HepG2 (cell line): Measurements from ENCODE around the gene C5orf34. TPM values are rescaled to one million over a fixed set of nuclear protein-coding genes. Genes with fewer than 3 reads are reported as not detected.

Experiments
- ATAC-seq: fragments of 200-7000 bp; cut with Tn5 transposase; 3 replicates; pipeline ENCODE4 v1.9.1; 2020; ENCODE audit warnings: mild to moderate bottlenecking, moderate library complexity
- BruUV-seq: library from RNA; stranded (reverse); fragments of 400-500 nt; replicated peaks from 2 replicates; lab custom pipeline; 2021; lab: Mats Ljungman, UMichigan
- CTCF ChIA-PET: fragments of 300-600 bp; formaldehyde crosslinking; extraction: SDS; loops from one replicate; lab custom pipeline; 2021; ENCODE audit warnings: low total read pairs, inconsistent platforms, low intra/inter-chr PET ratio; lab: Yijun Ruan, JAX
- POLR2A ChIA-PET: fragments of 350-600 bp; sonication (Branson Sonifier 250); formaldehyde crosslinking; loops from one replicate; lab custom pipeline; 2020; ENCODE audit warnings: antibody characterized with exemption, inconsistent platforms; lab: Yijun Ruan, JAX
- DNase-seq: peaks from one replicate; pipeline ENCODE4 v3.0.0-alpha.2; 2015; ENCODE audit warnings: low spot score
- FAIRE-seq: peaks from 3 replicates; lab custom pipeline; 2011; peaks lifted over from hg19 to GRCh38; lab: Jason Lieb, UNC
- H2AFZ ChIP-seq: one replicate; pipeline ENCODE4 v1.6.1; 2011; ENCODE audit warnings: low read length, inconsistent platforms
- H3K27ac ChIP-seq: fragments of 300-600 bp; 3 replicates; pipeline ENCODE4 v1.8.0; 2011; ENCODE audit warnings: mixed run types, mild to moderate bottlenecking, mixed read lengths, low read length, inconsistent platforms; ENCODE audit not compliant: insufficient read depth; ENCODE audit errors: extremely low read length
- H3K27me3 ChIP-seq, 2 experiments: fragments of 200-600 bp in 1 of 2; 2 replicates in 1 of 2; 3 replicates in 1 of 2; pipeline versions ENCODE4 v1.6.0 to v1.8.0; 2011; ENCODE audit warnings: low read length in 2 of 2, mild to moderate bottlenecking in 2 of 2, moderate library complexity in 2 of 2, inconsistent platforms in 1 of 2; ENCODE audit not compliant: insufficient read depth in 2 of 2, control insufficient read depth in 1 of 2
- H3K36me3 ChIP-seq, 2 experiments: fragments of 200-600 bp in 1 of 2; replicated peaks in 1 of 2; 2 replicates in 1 of 2; 3 replicates in 1 of 2; pipeline versions ENCODE4 v1.5.1 to v1.8.0; 2011; ENCODE audit warnings: low read length in 2 of 2, inconsistent platforms in 1 of 2; ENCODE audit not compliant: insufficient read depth in 2 of 2, control insufficient read depth in 1 of 2
- H3K4me1 ChIP-seq: 2 replicates; pipeline ENCODE4 v1.5.1; 2012; ENCODE audit warnings: low read length, inconsistent platforms; ENCODE audit not compliant: insufficient read depth
- H3K4me2 ChIP-seq: 2 replicates; pipeline ENCODE4 v1.6.0; 2011; ENCODE audit warnings: low read depth, low read length, inconsistent platforms
- H3K4me3 ChIP-seq, 3 experiments: fragments of 200-600 bp in 1 of 3; sonication (generic), shearing (Covaris generic) in 1 of 3; replicated peaks in 1 of 3; 2 replicates each; pipeline ENCODE4 v1.5.1; 2011 to 2016; ENCODE audit warnings: low read length in 3 of 3, inconsistent platforms in 2 of 3, low read depth in 2 of 3, mild to moderate bottlenecking in 2 of 3, control low read depth in 1 of 3, mixed read lengths in 1 of 3; ENCODE audit not compliant: insufficient read depth in 1 of 3
- H3K79me2 ChIP-seq: one replicate; pipeline ENCODE4 v1.6.1; 2011; ENCODE audit warnings: low read length, inconsistent platforms; ENCODE audit not compliant: insufficient read depth
- H3K9ac ChIP-seq: 2 replicates; pipeline ENCODE4 v1.6.0; 2011; ENCODE audit warnings: mild to moderate bottlenecking, low read depth, low read length, inconsistent platforms; ENCODE audit not compliant: insufficient read depth
- H3K9me3 ChIP-seq: 2 replicates; pipeline ENCODE4 v1.5.1; 2012; ENCODE audit warnings: mild to moderate bottlenecking, low read length
- H4K20me1 ChIP-seq: 2 replicates; pipeline ENCODE4 v1.6.0; 2011; ENCODE audit warnings: inconsistent platforms, mild to moderate bottlenecking, low read length, moderate library complexity; ENCODE audit not compliant: insufficient read depth
- FOXO4 ChIP-seq: sonication (generic); formaldehyde crosslinking; conservative IDR thresholded peaks from 2 replicates; pipeline ENCODE4 v1.8.1; 2023; ENCODE audit warnings: missing genetic modification reagents
- HDAC1 ChIP-seq: sonication (generic); formaldehyde crosslinking; IDR thresholded peaks from 2 replicates; pipeline ENCODE4 v1.5.1; 2020; ENCODE audit warnings: mild to moderate bottlenecking, missing genetic modification reagents
- HNRNPL ChIP-seq: fragments of 200-400 bp; formaldehyde crosslinking; IDR thresholded peaks from 2 replicates; pipeline ENCODE4 v1.6.1; 2017; ENCODE audit warnings: mild to moderate bottlenecking, low read depth, low read length
- IRF2 ChIP-seq: IDR thresholded peaks from 2 replicates; pipeline ENCODE4 v1.6.1; 2018; ENCODE audit warnings: missing genetic modification reagents, missing compliant biosample characterization
- PAWR ChIP-seq: sonication (generic); formaldehyde crosslinking; IDR thresholded peaks from 2 replicates; pipeline ENCODE4 v1.4.0; 2020; ENCODE audit warnings: missing genetic modification reagents, mild to moderate bottlenecking, borderline replicate concordance
- SNAPC4 ChIP-seq: sonication (generic); formaldehyde crosslinking; IDR thresholded peaks from 2 replicates; pipeline ENCODE4 v1.4.0; 2020; ENCODE audit warnings: mild to moderate bottlenecking, missing genetic modification reagents
- ZBTB34 ChIP-seq: sonication (generic); formaldehyde crosslinking; IDR thresholded peaks from 2 replicates; pipeline ENCODE4 v1.8.0; 2022; ENCODE audit warnings: mild to moderate bottlenecking, missing genetic modification reagents
- ZMYM2 ChIP-seq: sonication (generic); formaldehyde crosslinking; IDR thresholded peaks from 2 replicates; pipeline ENCODE4 v1.8.0; 2022; ENCODE audit warnings: mild to moderate bottlenecking, missing genetic modification reagents
- ZNF282 ChIP-seq: fragments of 450-650 bp; IDR thresholded peaks from 2 replicates; pipeline ENCODE4 v1.6.1; 2018; ENCODE audit not compliant: partially characterized antibody
- ZNF672 ChIP-seq: sonication (generic); formaldehyde crosslinking; IDR thresholded peaks from 2 replicates; pipeline ENCODE4 v1.8.1; 2022; ENCODE audit warnings: missing genetic modification reagents
- ZNF770 ChIP-seq: sonication (generic); formaldehyde crosslinking; IDR thresholded peaks from 2 replicates; pipeline ENCODE4 v1.5.0; 2020; ENCODE audit warnings: mild to moderate bottlenecking, missing genetic modification reagents
- ZNF776 ChIP-seq: sonication (generic); formaldehyde crosslinking; IDR thresholded peaks from 2 replicates; pipeline ENCODE4 v1.4.0; 2020; ENCODE audit warnings: mild to moderate bottlenecking, missing genetic modification reagents
- WGBS: methylation state at CpG from one replicate; pipeline ENCODE4 v1.1.6; 2017; ENCODE audit warnings: low lambda C conversion rate; 5-methylcytosine and 5-hydroxymethylcytosine counted together
- in situ Hi-C: cut with HindIII; loops from 2 replicates; pipeline ENCODE4 v1.10.0; 2017; ENCODE audit warnings: low pct_unique_long_range_greater_than_20kb; ENCODE audit not compliant: extremely low pct_ligation_motif_present
- intact Hi-C: fragments of 100-400 bp; cut with micrococcal nuclease; formaldehyde crosslinking; loops from one replicate; pipeline ENCODE4 v1.10.0; 2022; ENCODE audit not compliant: unreplicated experiment
- polyA plus RNA-seq, 8 experiments: library from polyadenylated mRNA; depleted of rRNA in 3 of 8; stranded (reverse) in 7 of 8; unstranded in 1 of 8; fragments of >200 nt; fragmentation: Illumina TruSeq in 4 of 8; extraction: Trizol in 4 of 8; gene quantifications; 2 replicates each; pipeline versions ENCODE4 v1.2.1 to v1.2.3, GENCODE V29; 2011 to 2016; ENCODE audit warnings: low read depth in 4 of 8, missing spikeins in 1 of 8, mixed read lengths in 1 of 8; ENCODE audit not compliant: insufficient read depth in 1 of 8
- total RNA-seq, 5 experiments: library from RNA; depleted of rRNA; stranded (reverse); fragments of >200 nt; fragmentation: Illumina TruSeq; extraction: Trizol; gene quantifications; 2 replicates each; pipeline ENCODE4 v1.2.3, GENCODE V29; 2016; ENCODE audit warnings: low read depth in 1 of 5

C5orf34 gene
- total and polyA plus RNA-seq, 2 of the 13 experiments (the other 11 are each of a cell fraction or from before 2014, with no cell fraction given): 3.2 to 6.4 TPM

GRCh38 chr5:43560128-43560527 lies 45.2 kb upstream of the C5orf34 start:
- intact Hi-C loops: no loop called here
- Histone ChIP-seq H3K4me1 (peaks cover 16% of the 10 kb centered on the region), H3K4me2 (peak overlapping the region; percentile 19; the same call in 1 of the 2 replicates), H3K36me3 (no peaks in the 10 kb centered on the region), H3K27ac (no peak overlapping the region), H3K27me3 (no peaks in the 10 kb centered on the region; a peak in 2 of 5 replicates), H4K20me1 (peaks cover 2% of the 10 kb centered on the region; the same call in 1 of the 2 replicates), H3K4me3 (no peak overlapping the region), H2AFZ (no peak overlapping the region), H3K79me2 (peaks cover 12% of the 10 kb centered on the region), H3K9ac (no peak overlapping the region)
- ChIA-PET CTCF (no interaction called here), POLR2A (interaction anchor here (1.9 kb wide), 1 partner anchor 76 kb away, joined by 8 read pairs; the partner anchor contains the start of gene TMEM267)
- no TSS peak for BruUV-seq
- no peak for DNase-seq
- 6% methylated on average over 2 of the region's 2 CpGs for WGBS
- ATAC-seq: no peak
- no peak for FAIRE-seq
- in situ Hi-C loops: no loop called here
- TF ChIP-seq ZNF770 (CRISPR knock-in tag): no peak
- TF ChIP-seq PAWR (CRISPR knock-in tag): no peak
- TF ChIP-seq FOXO4: no peak
- no peak for TF ChIP-seq ZBTB34 (CRISPR knock-in tag)
- no peak for TF ChIP-seq ZNF776 (CRISPR knock-in tag)
- no peak for TF ChIP-seq HNRNPL
- TF ChIP-seq IRF2: no peak
- no peak for TF ChIP-seq ZNF282
- no peak for TF ChIP-seq ZNF672 (CRISPR knock-in tag)
- TF ChIP-seq HDAC1: no peak
- TF ChIP-seq ZMYM2 (CRISPR knock-in tag): no peak
- no peak for TF ChIP-seq SNAPC4 (CRISPR knock-in tag)
- TF ChIP-seq, all 625 proteins: peak for 0
- H3K9me3 ChIP-seq: no peaks in the 10 kb centered on the region
